PC-3 (cell line): ENCODE results near the gene SSBP2. TPM values are rescaled to one million over a fixed set of nuclear protein-coding genes. Genes with fewer than 3 reads are reported as not detected.

Experiments
- ATAC-seq: fragments of 200-7000 bp; cut with Tn5 transposase; 2 replicates; pipeline ENCODE4 v1.9.1; 2020; ENCODE audit warnings: mild to moderate bottlenecking, moderate library complexity
- BruUV-seq: library from RNA; stranded (reverse); fragments of 400-500 nt; replicated peaks from 2 replicates; lab custom pipeline; 2021; lab: Mats Ljungman, UMichigan
- CTCF ChIA-PET: fragments of 300-600 bp; sonication (Branson Sonifier 250); formaldehyde crosslinking; loops from one replicate; lab custom pipeline; 2022; ENCODE audit warnings: antibody characterized with exemption; lab: Charles Lee
- POLR2A ChIA-PET: fragments of 300-600 bp; sonication (Branson Sonifier 250); formaldehyde crosslinking; loops from one replicate; lab custom pipeline; 2022; ENCODE audit warnings: antibody characterized with exemption; ENCODE audit not compliant: unreplicated experiment; lab: Charles Lee
- DNase-seq: peaks from one replicate; pipeline ENCODE4 v3.0.0-alpha.2; 2015
- H2AFZ ChIP-seq: fragments of 300-600 bp; sonication (generic); 2 replicates; pipeline ENCODE4 v1.6.0; 2016; ENCODE audit warnings: antibody characterized with exemption, low read length
- H3F3A ChIP-seq: fragments of 300-600 bp; sonication (generic); one replicate; pipeline ENCODE4 v1.6.0; 2017; ENCODE audit warnings: antibody characterized with exemption, low read length, control low read depth, mild to moderate bottlenecking; ENCODE audit not compliant: unreplicated experiment
- H3K27ac ChIP-seq: fragments of 300-600 bp; sonication (generic); 2 replicates; pipeline ENCODE4 v1.5.1; 2016; ENCODE audit warnings: mild to moderate bottlenecking, low read length
- H3K27me3 ChIP-seq: fragments of 300-600 bp; sonication (generic); 2 replicates; pipeline ENCODE4 v1.6.1; 2016; ENCODE audit warnings: low read length, mixed read lengths
- H3K36me3 ChIP-seq: fragments of 300-600 bp; sonication (generic); 2 replicates; pipeline ENCODE4 v1.6.1; 2016; ENCODE audit warnings: low read depth, mixed run types, low read length, mixed read lengths
- H3K4me1 ChIP-seq: fragments of 300-600 bp; sonication (generic); 2 replicates; pipeline ENCODE4 v1.5.1; 2016; ENCODE audit warnings: low read length; ENCODE audit not compliant: insufficient read depth
- H3K4me2 ChIP-seq: fragments of 300-600 bp; sonication (generic); 2 replicates; pipeline ENCODE4 v1.6.0; 2016; ENCODE audit warnings: low read length
- H3K4me3 ChIP-seq: fragments of 300-600 bp; sonication (generic); 2 replicates; pipeline ENCODE4 v1.5.1; 2016; ENCODE audit warnings: mild to moderate bottlenecking, low read length, mixed read lengths
- H3K79me2 ChIP-seq: fragments of 300-600 bp; sonication (generic); 2 replicates; pipeline ENCODE4 v1.6.1; 2017; ENCODE audit warnings: low read length, mixed read lengths
- H3K9ac ChIP-seq: fragments of 300-600 bp; sonication (generic); 2 replicates; pipeline ENCODE4 v1.6.0; 2016; ENCODE audit warnings: mild to moderate bottlenecking, low read length
- H3K9me2 ChIP-seq: fragments of 300-600 bp; sonication (generic); replicated peaks from 2 replicates; pipeline ENCODE4 v1.6.1; 2016; ENCODE audit warnings: mixed run types, low read length, mixed read lengths
- H3K9me3 ChIP-seq: fragments of 300-600 bp; sonication (generic); 2 replicates; pipeline ENCODE4 v1.6.1; 2016; ENCODE audit warnings: low read length, mixed read lengths
- H4K20me1 ChIP-seq: fragments of 300-600 bp; sonication (generic); 2 replicates; pipeline ENCODE4 v1.6.1; 2016; ENCODE audit warnings: low read length, mixed read lengths
- EZH2 ChIP-seq: fragments of 300-600 bp; sonication (generic); IDR thresholded peaks from one replicate; pipeline ENCODE4 v1.6.1; 2017; ENCODE audit warnings: antibody characterized with exemption, mild to moderate bottlenecking, low read length; ENCODE audit not compliant: unreplicated experiment
- EZH2phosphoT487 ChIP-seq: fragments of 300-600 bp; sonication (generic); IDR thresholded peaks from 2 replicates; pipeline ENCODE4 v1.6.1; 2018; ENCODE audit warnings: mild to moderate bottlenecking, antibody characterized with exemption, low read length, borderline replicate concordance
- intact Hi-C: fragments of 100-400 bp; cut with micrococcal nuclease; formaldehyde crosslinking; loops from 2 replicates; pipeline ENCODE4 v1.9.0; 2023
- total RNA-seq: library from RNA; depleted of rRNA; stranded (reverse); fragments of >200 nt; gene quantifications from 2 replicates; pipeline ENCODE4 v1.2.3, GENCODE V29; 2014
- TF ChIP-seq, protein P1 (sequence below): fragments of 300-600 bp; sonication (generic); conservative IDR thresholded peaks from 2 replicates; pipeline ENCODE4 v1.5.1; 2017; ENCODE audit warnings: antibody characterized with exemption, low read depth, mild to moderate bottlenecking, low read length

The SSBP2 gene
- total RNA-seq, 1 experiment from 2014 or later = 5.8 TPM

- BruUV-seq = no TSS peak
Measured at GRCh38 chr5:81435023-81435422, 315.9 kb downstream of the SSBP2 start.

GRCh38 chr5:81429985-81430384 is 320.9 kb downstream of the SSBP2 start:
- Histone ChIP-seq H2AFZ (no peak overlapping the region), H3K79me2 (no peaks in the 10 kb centered on the region), H3K9me2 (no peaks in the 10 kb centered on the region), H4K20me1 (no peaks in the 10 kb centered on the region), H3K27ac (no peak overlapping the region), H3K4me2 (no peak overlapping the region), H3K4me1 (peaks cover 36% of the 10 kb centered on the region), H3K4me3 (no peak overlapping the region), H3F3A (no peaks in the 10 kb centered on the region), H3K36me3 (no peaks in the 10 kb centered on the region), H3K9me3 (no peaks in the 10 kb centered on the region), H3K9ac (no peak overlapping the region), H3K27me3 (no peaks in the 10 kb centered on the region)
- intact Hi-C loops = loop anchor here (2.0 to 10.0 kb wide), 5 partner anchors 21 to 797 kb away; partner anchors contain the start of gene ATG10
- TF ChIP-seq, protein P1, sequence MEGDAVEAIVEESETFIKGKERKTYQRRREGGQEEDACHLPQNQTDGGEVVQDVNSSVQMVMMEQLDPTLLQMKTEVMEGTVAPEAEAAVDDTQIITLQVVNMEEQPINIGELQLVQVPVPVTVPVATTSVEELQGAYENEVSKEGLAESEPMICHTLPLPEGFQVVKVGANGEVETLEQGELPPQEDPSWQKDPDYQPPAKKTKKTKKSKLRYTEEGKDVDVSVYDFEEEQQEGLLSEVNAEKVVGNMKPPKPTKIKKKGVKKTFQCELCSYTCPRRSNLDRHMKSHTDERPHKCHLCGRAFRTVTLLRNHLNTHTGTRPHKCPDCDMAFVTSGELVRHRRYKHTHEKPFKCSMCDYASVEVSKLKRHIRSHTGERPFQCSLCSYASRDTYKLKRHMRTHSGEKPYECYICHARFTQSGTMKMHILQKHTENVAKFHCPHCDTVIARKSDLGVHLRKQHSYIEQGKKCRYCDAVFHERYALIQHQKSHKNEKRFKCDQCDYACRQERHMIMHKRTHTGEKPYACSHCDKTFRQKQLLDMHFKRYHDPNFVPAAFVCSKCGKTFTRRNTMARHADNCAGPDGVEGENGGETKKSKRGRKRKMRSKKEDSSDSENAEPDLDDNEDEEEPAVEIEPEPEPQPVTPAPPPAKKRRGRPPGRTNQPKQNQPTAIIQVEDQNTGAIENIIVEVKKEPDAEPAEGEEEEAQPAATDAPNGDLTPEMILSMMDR = no peak
- TF ChIP-seq EZH2 = no peak
- no peak for TF ChIP-seq EZH2phosphoT487
- ATAC-seq = no peak
- ChIA-PET POLR2A (interaction anchor here (0.7 kb wide), 1 partner anchor 245 kb away, joined by 4 read pairs; no protein-coding TSS in a partner anchor), CTCF (no interaction called here)
- DNase-seq = no peak
- no TSS peak for BruUV-seq

More at GRCh38 chr5:81435023-81435422, 315.9 kb downstream of the SSBP2 start:
- Histone ChIP-seq H3K36me3 (no peaks in the 10 kb centered on the region), H3K9me3 (no peaks in the 10 kb centered on the region), H3K9me2 (no peaks in the 10 kb centered on the region), H3K9ac (no peak overlapping the region), H4K20me1 (no peaks in the 10 kb centered on the region), H3K27ac (no peak overlapping the region), H3K79me2 (no peaks in the 10 kb centered on the region), H3K4me1 (no peaks in the 10 kb centered on the region), H3K27me3 (no peaks in the 10 kb centered on the region), H3K4me3 (no peak overlapping the region), H2AFZ (no peak overlapping the region), H3K4me2 (no peak overlapping the region), H3F3A (no peaks in the 10 kb centered on the region)
- ATAC-seq = no peak
- intact Hi-C loops = no loop called here
- CTCF ChIA-PET = no interaction called here
- no peak for DNase-seq
- no peak for TF ChIP-seq EZH2phosphoT487
- TF ChIP-seq, protein P1 = no peak
- POLR2A ChIA-PET = no interaction called here

DNA sequence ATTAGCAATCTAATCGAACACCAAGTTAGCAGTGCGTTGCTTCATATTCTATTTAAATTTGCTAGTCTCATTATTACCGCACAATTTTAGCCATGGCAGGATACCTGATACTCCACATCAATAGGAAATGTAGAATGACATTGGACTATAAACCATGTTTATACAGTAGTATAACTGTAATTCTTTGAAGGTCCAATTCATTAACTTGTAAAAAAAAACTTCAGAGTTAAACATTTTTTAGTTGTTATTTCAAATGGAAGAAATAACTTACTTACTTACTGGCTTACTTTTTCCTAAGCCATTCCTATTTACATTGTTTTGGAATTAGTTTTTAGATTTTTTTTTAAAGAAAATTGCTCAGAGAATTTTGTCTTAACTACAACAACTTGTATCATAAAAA is 321.5 kb downstream of the SSBP2 start:
- Histone ChIP-seq H3K79me2 (no peaks in the 10 kb centered on the region), H3K4me1 (peaks cover 41% of the 10 kb centered on the region), H3K9ac (0 out of 2 replicates have a peak overlapping the region, but pooled peaks have one; percentile 2), H2AFZ (no peak overlapping the region), H3K4me3 (no peak overlapping the region), H3K4me2 (peak overlapping the region; percentile 19; the same call in 1 of the 2 replicates), H3K36me3 (no peaks in the 10 kb centered on the region), H3K27me3 (no peaks in the 10 kb centered on the region), H3K27ac (peak overlapping the region; percentile 55), H3F3A (no peaks in the 10 kb centered on the region), H3K9me3 (no peaks in the 10 kb centered on the region), H4K20me1 (no peaks in the 10 kb centered on the region), H3K9me2 (no peaks in the 10 kb centered on the region)
- TF ChIP-seq EZH2phosphoT487 = no peak
- TF ChIP-seq EZH2 = no peak
- TF ChIP-seq, protein P1 = no peak
- DNase-seq (no peak), ATAC-seq (no peak)
- POLR2A ChIA-PET = interaction anchor here (0.6 to 0.7 kb wide), 2 partner anchors 244 to 736 kb away, joined by 3 to 4 read pairs; no protein-coding TSS in a partner anchor
- CTCF ChIA-PET = no interaction called here
- intact Hi-C loops = loop anchor here (2.0 to 10.0 kb wide), 5 partner anchors 21 to 798 kb away; partner anchors contain the start of gene ATG10
- no TSS peak for BruUV-seq
